ENCODE measurements around the gene SNRPB. TPM values are rescaled to one million over a fixed set of nuclear protein-coding genes. Genes with fewer than 3 reads are reported as not detected.

Gene SNRPB
- total RNA-seq, 6 experiments from 2014 or later: 25.4 to 105 (median 48.1) TPM

GRCh38 chr20:2462484-2462883 lies 8.1 kb downstream of the SNRPB start:
- H3K36me3 ChIP-seq: peaks cover 16 to 77% (median 61%) of the 10 kb centered on the region in 4 donors
- peak in 1 of 4 donors; percentile 20 for ATAC-seq
- no peak overlapping the region for H3K27ac ChIP-seq
- no peak for TF ChIP-seq CTCF (IDR thresholded peaks at IDR 0.05)
- TF ChIP-seq POLR2A (IDR thresholded peaks at IDR 0.05): no peak
- DNase-seq: no peak
- intact Hi-C loops (cut with DNase I): loop anchor here in 1 of 2 donors (10.0 kb wide), 1 partner anchor 248 kb away; no protein-coding TSS in a partner anchor
- no peaks in the 10 kb centered on the region for H3K9me3 ChIP-seq
- H3K4me3 ChIP-seq: no peak overlapping the region
- H3K27me3 ChIP-seq: no peaks in the 10 kb centered on the region
- H3K4me1 ChIP-seq: no peaks in the 10 kb centered on the region
- WGBS (ENCODE audit: insufficient coverage, low coverage, low lambda C conversion rate, missing lambda C conversion rate): 90% methylated on average over 3 of the region's 3 CpGs

- Histone ChIP-seq H3K27ac (no peak overlapping the region), H3K36me3 (peaks cover 16 to 63% (median 50%) of the 10 kb centered on the region in 4 donors), H3K4me3 (no peak overlapping the region), H3K27me3 (no peaks in the 10 kb centered on the region), H3K4me1 (no peaks in the 10 kb centered on the region), H3K9me3 (no peaks in the 10 kb centered on the region)
- TF ChIP-seq CTCF (IDR thresholded peaks at IDR 0.05) (no peak), POLR2A (IDR thresholded peaks at IDR 0.05) (no peak)
- DNase-seq (no peak), ATAC-seq (no peak)
- intact Hi-C loops (cut with DNase I): loop anchor here in 1 of 2 donors (10.0 kb wide), 1 partner anchor 246 kb away; no protein-coding TSS in a partner anchor
- WGBS (ENCODE audit: insufficient coverage, low coverage, low lambda C conversion rate, missing lambda C conversion rate): 65% methylated on average over 2 of the region's 4 CpGs
These were observed 9.7 kb downstream of the SNRPB start for GRCh38 chr20:2460752-2461424.

- H3K27me3 ChIP-seq: no peaks in the 10 kb centered on the region
- no peak for TF ChIP-seq CTCF (IDR thresholded peaks at IDR 0.05)
- TF ChIP-seq POLR2A (IDR thresholded peaks at IDR 0.05): no peak
- DNase-seq (no peak), ATAC-seq (no peak)
- peaks cover 16 to 56% (median 45%) of the 10 kb centered on the region in 4 donors for H3K36me3 ChIP-seq
- 38% methylated on average over 1 of the region's 1 CpG for WGBS (ENCODE audit: insufficient coverage, low coverage, low lambda C conversion rate, missing lambda C conversion rate)
- no peak overlapping the region for H3K4me3 ChIP-seq
- no peaks in the 10 kb centered on the region for H3K9me3 ChIP-seq
- H3K4me1 ChIP-seq: no peaks in the 10 kb centered on the region
- intact Hi-C loops (cut with DNase I): loop anchor here in 1 of 2 donors (10.0 kb wide), 1 partner anchor 245 kb away; no protein-coding TSS in a partner anchor
- no peak overlapping the region for H3K27ac ChIP-seq
These were observed 10.4 kb downstream of the SNRPB start for GRCh38 chr20:2459981-2460751.

- intact Hi-C loops (cut with DNase I): no loop called here
- TF ChIP-seq POLR2A (IDR thresholded peaks at IDR 0.05): no peak
- no peak for TF ChIP-seq CTCF (IDR thresholded peaks at IDR 0.05)
- H3K27ac ChIP-seq: no peak overlapping the region
- peaks cover 11 to 44% (median 37%) of the 10 kb centered on the region in 4 donors for H3K36me3 ChIP-seq
- DNase-seq (no peak), ATAC-seq (no peak)
- H3K4me3 ChIP-seq: no peak overlapping the region
- WGBS (ENCODE audit: insufficient coverage, low coverage, low lambda C conversion rate, missing lambda C conversion rate): 79% methylated on average over 3 of the region's 3 CpGs
- no peaks in the 10 kb centered on the region for H3K27me3 ChIP-seq
- H3K9me3 ChIP-seq: no peaks in the 10 kb centered on the region
- no peaks in the 10 kb centered on the region for H3K4me1 ChIP-seq
These were observed 11.6 kb downstream of the SNRPB start for GRCh38 chr20:2458919-2459499.

All from right lobe of liver (tissue), 6 donors.